HG02759 (cell line): Measurements from ENCODE around the gene EXOC4.

Experiments used
- ATAC-seq: cut with Tn5 transposase; IDR thresholded peaks from one replicate; pipeline ENCODE4 v1.9.1; 2021; ENCODE audit warnings: mild to moderate bottlenecking, moderate library complexity; ENCODE audit not compliant: unreplicated experiment

EXOC4 gene

GRCh38 chr7:133480868-133481267, 228.0 kb downstream of the EXOC4 start:
- no peak for ATAC-seq

- ATAC-seq: no peak
Measured at GRCh38 chr7:133481676-133482075, 228.8 kb downstream of the EXOC4 start.

- ATAC-seq: no peak
Measured at GRCh38 chr7:133482599-133482998, 229.7 kb downstream of the EXOC4 start.

GRCh38 chr7:133484086-133484485, 231.2 kb downstream of the EXOC4 start:
- ATAC-seq: no peak

GRCh38 chr7:133489906-133490305, 237.0 kb downstream of the EXOC4 start:
- ATAC-seq: no peak

- no peak for ATAC-seq
Measured at GRCh38 chr7:133491201-133491691, 238.4 kb downstream of the EXOC4 start.

- ATAC-seq: no peak
Measured at GRCh38 chr7:133491846-133492652, 239.2 kb downstream of the EXOC4 start.

GRCh38 chr7:133497061-133497460, 244.2 kb downstream of the EXOC4 start:
- no peak for ATAC-seq

- ATAC-seq: no peak
Measured at GRCh38 chr7:133501771-133502170, 248.9 kb downstream of the EXOC4 start.

GRCh38 chr7:133502498-133502897, 249.6 kb downstream of the EXOC4 start:
- ATAC-seq: no peak

- ATAC-seq: no peak
Measured at GRCh38 chr7:133502972-133503371, 250.1 kb downstream of the EXOC4 start.

GRCh38 chr7:133504825-133505224, 251.9 kb downstream of the EXOC4 start:
- no peak for ATAC-seq

- no peak for ATAC-seq
Measured at GRCh38 chr7:133509822-133510221, 256.9 kb downstream of the EXOC4 start.

GRCh38 chr7:133510326-133511055, 257.6 kb downstream of the EXOC4 start:
- no peak for ATAC-seq

GRCh38 chr7:133511252-133511651, 258.4 kb downstream of the EXOC4 start:
- no peak for ATAC-seq

GRCh38 chr7:133511708-133512107, 258.8 kb downstream of the EXOC4 start:
- ATAC-seq: no peak

- no peak for ATAC-seq
Measured at GRCh38 chr7:133512560-133512959, 259.7 kb downstream of the EXOC4 start.

GRCh38 chr7:133513608-133514007, 260.7 kb downstream of the EXOC4 start:
- ATAC-seq: no peak

- ATAC-seq: no peak
Measured at GRCh38 chr7:133514551-133514950, 261.7 kb downstream of the EXOC4 start.

- ATAC-seq: no peak
Measured at GRCh38 chr7:133517766-133518165, 264.9 kb downstream of the EXOC4 start.

GRCh38 chr7:133518718-133519117, 265.8 kb downstream of the EXOC4 start:
- ATAC-seq: no peak

GRCh38 chr7:133520248-133520647, 267.4 kb downstream of the EXOC4 start:
- ATAC-seq: no peak
